D721Med (cell line): ENCODE data around the gene MRPS18B.

ENCODE experiments used
- DNase-seq: peaks from one replicate; pipeline ENCODE4 v3.0.0; 2011; ENCODE audit warnings: low spot score; ENCODE audit not compliant: insufficient read length
- FAIRE-seq: peaks from 2 replicates; lab custom pipeline; 2011; peaks lifted over from hg19 to GRCh38; lab: Jason Lieb, UNC
- CTCF ChIP-seq: IDR thresholded peaks from 2 replicates; pipeline ENCODE4 v1.5.1; 2012; ENCODE audit warnings: mild to moderate bottlenecking, control low read depth; ENCODE audit not compliant: insufficient read depth; ENCODE audit errors: missing control alignments

MRPS18B gene

DNA sequence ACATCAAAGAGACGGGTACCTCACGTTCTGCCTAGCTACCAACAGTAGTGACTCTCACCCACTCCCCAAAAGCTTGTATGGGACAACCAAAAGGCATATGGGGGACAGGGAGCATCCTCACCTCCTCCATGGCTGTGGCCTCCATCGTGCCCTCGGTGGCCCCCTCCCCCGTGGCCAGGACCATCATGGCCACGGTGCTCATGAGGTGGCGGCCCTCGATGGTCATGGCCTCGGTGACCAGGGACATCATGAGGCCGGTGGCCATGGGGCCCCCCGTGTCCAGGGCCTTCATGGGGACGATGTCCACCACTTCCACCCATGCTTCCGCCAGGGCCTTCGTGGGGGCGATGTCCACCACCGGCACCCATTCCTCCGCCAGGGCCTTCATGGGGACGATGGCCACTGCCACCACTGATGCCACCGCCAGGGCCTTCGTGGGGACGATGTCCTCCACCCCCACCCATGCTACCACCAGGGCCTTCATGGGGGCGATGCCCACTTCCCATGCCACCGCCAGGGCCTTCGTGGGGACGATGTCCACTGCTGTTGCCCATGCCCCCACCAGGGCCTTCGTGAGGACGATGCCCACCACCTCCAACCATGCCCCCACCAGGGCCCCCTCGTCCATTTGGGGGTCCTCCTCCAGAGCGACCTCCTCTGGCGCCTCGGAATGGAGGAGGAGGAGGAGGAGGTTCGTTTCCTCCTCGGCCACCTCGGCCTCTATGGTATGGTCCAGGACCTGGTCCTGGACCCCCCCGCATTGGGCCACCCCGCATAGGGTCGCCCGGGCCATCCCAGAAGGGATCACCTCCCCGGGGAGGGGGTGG is 15.6 kb upstream of the MRPS18B start:
- DNase-seq (no peak), FAIRE-seq (no peak)
- no peak for TF ChIP-seq CTCF

GRCh38 chr6:30603961-30604360 is 13.7 kb upstream of the MRPS18B start:
- TF ChIP-seq CTCF: no peak
- FAIRE-seq (no peak), DNase-seq (no peak)

DNA sequence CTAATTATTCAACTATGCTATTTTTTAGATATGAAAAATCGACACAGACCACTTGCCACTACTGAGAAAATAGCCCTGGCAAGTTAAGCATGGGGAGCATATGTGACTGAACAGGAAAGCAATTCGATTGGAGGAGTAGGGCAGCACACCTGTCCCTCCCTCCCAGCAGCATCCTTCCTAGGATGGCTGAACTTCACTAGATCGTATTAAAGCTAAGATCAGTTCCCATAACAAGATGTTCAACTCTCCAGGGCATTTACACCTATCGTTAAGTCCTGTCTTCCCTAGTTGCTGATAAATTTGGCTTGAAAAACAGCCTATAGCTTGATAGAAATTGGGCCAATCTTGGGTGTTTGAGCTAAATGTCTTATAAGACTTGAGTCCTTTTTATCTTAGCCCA is 7.6 kb upstream of the MRPS18B start:
- DNase-seq (no peak), FAIRE-seq (no peak)
- TF ChIP-seq CTCF: no peak

- TF ChIP-seq CTCF: no peak
- FAIRE-seq (no peak), DNase-seq (no peak)
Measured at GRCh38 chr6:30611150-30611855, 6.3 kb upstream of the MRPS18B start.

DNA sequence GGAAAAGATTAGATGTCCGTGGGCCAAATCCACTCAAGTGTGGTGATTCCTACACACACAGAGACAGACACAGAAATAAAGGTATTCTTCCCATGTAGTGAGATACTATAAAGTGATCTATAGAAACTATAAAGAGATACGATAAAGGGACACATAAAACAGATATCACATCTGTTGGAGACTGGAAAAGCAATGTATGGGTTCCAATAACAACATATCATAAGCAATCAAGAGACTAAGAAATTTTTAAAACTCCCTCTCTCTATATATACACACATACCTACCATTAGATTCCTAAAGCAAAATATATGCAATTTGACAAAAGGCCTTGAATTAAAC is 5.8 kb upstream of the MRPS18B start:
- FAIRE-seq (no peak), DNase-seq (no peak)
- no peak for TF ChIP-seq CTCF

GRCh38 chr6:30612213-30612612 is 5.4 kb upstream of the MRPS18B start:
- peak; percentile 19 for TF ChIP-seq CTCF
- no peak for DNase-seq

More at GRCh38 chr6:30612213-30612612, 5.4 kb upstream of the MRPS18B start:
- FAIRE-seq: no peak
